Esophagus muscularis mucosa (tissue), 4 donors: ENCODE data around the gene GRAMD4. TPM values are rescaled to one million over a fixed set of nuclear protein-coding genes. Genes with fewer than 3 reads are reported as not detected.

Source experiments
- DNase-seq: peaks from one replicate; pipeline ENCODE4 v3.0.0-alpha.2; 2017; ENCODE audit errors: extremely low spot score
- H3K27ac ChIP-seq, 4 donors: fragments of 200-600 bp; sonication (generic); replicated peaks in 1 of 4; 1 replicate in 3 of 4; 2 replicates in 1 of 4; pipeline ENCODE4 v1.5.1; 2016 to 2019; ENCODE audit warnings: mild to moderate bottlenecking in 1 of 4
- H3K27me3 ChIP-seq, 4 donors: fragments of 200-600 bp; sonication (generic); one replicate each; pipeline versions ENCODE4 v1.5.1 to v1.6.0; 2016 to 2019
- H3K36me3 ChIP-seq, 4 donors: fragments of 200-600 bp; sonication (generic); one replicate each; pipeline ENCODE4 v1.5.1; 2016 to 2019
- H3K4me1 ChIP-seq, 4 donors: fragments of 200-600 bp; sonication (generic); one replicate each; pipeline ENCODE4 v1.5.1; 2016 to 2019
- H3K4me3 ChIP-seq, 4 donors: fragments of 200-600 bp; sonication (generic); 1 replicate in 2 of 4; 2 replicates in 2 of 4; pipeline ENCODE4 v1.5.1; 2016 to 2019; ENCODE audit warnings: mild to moderate bottlenecking in 4 of 4, moderate library complexity in 1 of 4
- H3K9me3 ChIP-seq, 4 donors: fragments of 200-600 bp; sonication (generic); 1 replicate in 3 of 4; 2 replicates in 1 of 4; pipeline ENCODE4 v1.5.1; 2016 to 2019
- EP300 ChIP-seq: sonication (generic); formaldehyde crosslinking; IDR thresholded peaks from one replicate; pipeline ENCODE4 v1.6.1; 2017; ENCODE audit warnings: antibody characterized with exemption
- POLR2A ChIP-seq: fragments of 450-650 bp; IDR thresholded peaks from one replicate; pipeline ENCODE4 v1.6.1; 2017; ENCODE audit warnings: antibody characterized with exemption, moderate library complexity, mild to moderate bottlenecking, low read depth
- POLR2AphosphoS5 ChIP-seq, 2 donors: sonication (generic); formaldehyde crosslinking; IDR thresholded peaks; one replicate each; pipeline ENCODE4 v1.6.1; 2017; ENCODE audit warnings: antibody characterized with exemption in 2 of 2
- WGBS: methylation state at CpG from one replicate; pipeline ENCODE4 v1.1.5; 2018; 5-methylcytosine and 5-hydroxymethylcytosine counted together
- intact Hi-C: fragments of 100-400 bp; cut with DNase I; formaldehyde crosslinking; loops from one replicate; pipeline ENCODE4 v1.15.1; 2023
- total RNA-seq, 4 donors: library from RNA; depleted of rRNA; stranded (reverse); fragments of >200 nt; gene quantifications; one replicate each; pipeline versions ENCODE4 v1.1.0 to v1.2.1, GENCODE V29; 2016
- TF ChIP-seq, protein P1 (sequence below), 3 experiments: fragments of 200-600 bp in 2 of 3; fragments of 450-650 bp in 1 of 3; sonication (generic) in 2 of 3; IDR thresholded peaks; one replicate each; pipeline ENCODE4 v1.5.1; 2017 to 2019; ENCODE audit warnings: antibody characterized with exemption in 3 of 3, mild to moderate bottlenecking in 2 of 3, moderate library complexity in 1 of 3

The GRAMD4 gene
- total RNA-seq, 4 donors from 2014 or later: 20.0 to 126 (median 63.8) TPM

DNA sequence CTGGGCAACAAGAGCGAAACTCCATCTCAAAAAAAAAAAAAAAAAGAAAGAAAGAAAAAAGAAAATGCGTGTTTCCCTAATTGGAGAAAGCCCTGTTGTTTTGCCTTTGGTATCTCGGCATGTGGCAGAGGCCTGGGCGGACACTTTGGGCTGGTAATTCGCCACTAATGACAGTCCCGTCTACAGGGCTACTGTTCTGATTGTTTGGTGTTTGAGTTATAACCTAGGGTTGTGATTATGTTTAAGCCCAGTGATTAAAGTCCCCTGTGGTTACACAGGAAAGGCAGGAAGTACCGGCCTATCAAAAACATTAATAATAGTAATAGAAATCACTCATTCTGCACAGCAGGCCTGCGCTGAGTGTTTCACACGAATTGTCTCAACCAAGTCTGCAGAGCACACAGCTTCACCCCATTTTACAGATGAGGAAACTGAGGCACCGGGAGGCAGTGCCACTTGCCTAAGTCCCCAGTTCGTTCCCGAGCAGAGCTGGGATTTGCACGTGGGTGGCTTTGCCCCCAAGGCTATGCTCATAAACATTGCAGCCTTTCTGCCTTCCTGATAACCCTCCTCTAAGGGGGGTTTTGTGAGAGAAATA is 39.1 kb upstream of the GRAMD4 start:
- no peaks in the 10 kb centered on the region for H3K9me3 ChIP-seq
- H3K36me3 ChIP-seq: no peaks in the 10 kb centered on the region
- 80% methylated on average over 13 of the region's 13 CpGs for WGBS
- H3K27me3 ChIP-seq: no peaks in the 10 kb centered on the region
- no peak overlapping the region for H3K27ac ChIP-seq
- no peak for DNase-seq
- intact Hi-C loops: no loop called here
- H3K4me1 ChIP-seq: peaks cover 61 to 76% (median 70%) of the 10 kb centered on the region in 4 donors
- no peak overlapping the region for H3K4me3 ChIP-seq
- TF ChIP-seq, protein P1, sequence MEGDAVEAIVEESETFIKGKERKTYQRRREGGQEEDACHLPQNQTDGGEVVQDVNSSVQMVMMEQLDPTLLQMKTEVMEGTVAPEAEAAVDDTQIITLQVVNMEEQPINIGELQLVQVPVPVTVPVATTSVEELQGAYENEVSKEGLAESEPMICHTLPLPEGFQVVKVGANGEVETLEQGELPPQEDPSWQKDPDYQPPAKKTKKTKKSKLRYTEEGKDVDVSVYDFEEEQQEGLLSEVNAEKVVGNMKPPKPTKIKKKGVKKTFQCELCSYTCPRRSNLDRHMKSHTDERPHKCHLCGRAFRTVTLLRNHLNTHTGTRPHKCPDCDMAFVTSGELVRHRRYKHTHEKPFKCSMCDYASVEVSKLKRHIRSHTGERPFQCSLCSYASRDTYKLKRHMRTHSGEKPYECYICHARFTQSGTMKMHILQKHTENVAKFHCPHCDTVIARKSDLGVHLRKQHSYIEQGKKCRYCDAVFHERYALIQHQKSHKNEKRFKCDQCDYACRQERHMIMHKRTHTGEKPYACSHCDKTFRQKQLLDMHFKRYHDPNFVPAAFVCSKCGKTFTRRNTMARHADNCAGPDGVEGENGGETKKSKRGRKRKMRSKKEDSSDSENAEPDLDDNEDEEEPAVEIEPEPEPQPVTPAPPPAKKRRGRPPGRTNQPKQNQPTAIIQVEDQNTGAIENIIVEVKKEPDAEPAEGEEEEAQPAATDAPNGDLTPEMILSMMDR (IDR thresholded peaks at IDR 0.05): no peak
- TF ChIP-seq EP300 (no peak), POLR2AphosphoS5 (IDR thresholded peaks at IDR 0.05) (no peak), POLR2A (no peak)

DNA sequence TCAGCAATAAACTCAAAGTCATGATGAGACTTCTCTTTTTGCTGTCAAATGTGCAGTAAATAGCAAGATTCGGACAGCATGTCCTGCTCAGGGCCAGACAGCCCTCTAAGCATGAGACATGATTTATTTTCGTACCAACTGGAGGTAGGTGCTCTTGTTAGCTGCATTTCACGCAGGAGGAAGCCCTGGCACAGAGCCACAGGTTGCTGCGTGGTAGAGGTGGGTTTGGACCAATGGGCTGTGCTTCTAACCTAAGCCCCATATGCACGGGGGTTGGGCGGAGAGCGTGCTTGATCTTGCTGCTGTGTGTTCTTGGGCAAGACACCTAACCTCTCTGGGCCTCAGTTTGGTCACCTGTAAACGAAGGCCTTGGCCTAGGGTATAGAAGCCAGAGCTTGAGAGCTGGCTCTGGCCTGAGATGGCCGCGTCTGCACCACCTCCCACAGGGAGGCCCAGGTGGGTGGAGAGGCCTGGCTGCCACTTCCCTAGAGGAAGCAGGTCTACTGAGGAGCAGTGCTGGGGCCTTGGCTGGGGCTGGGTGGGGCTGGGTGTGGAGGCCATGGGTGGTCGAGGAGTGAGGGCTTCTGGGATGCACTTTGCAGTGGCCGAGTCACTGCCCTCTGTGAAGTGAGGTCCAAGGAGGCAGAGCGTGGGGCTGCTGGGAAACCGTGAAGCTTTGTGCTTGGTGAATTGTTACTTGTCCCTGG is 38.5 kb upstream of the GRAMD4 start:
- no peaks in the 10 kb centered on the region for H3K9me3 ChIP-seq
- DNase-seq: no peak
- WGBS: 86% methylated on average over 11 of the region's 14 CpGs
- no peaks in the 10 kb centered on the region for H3K36me3 ChIP-seq
- peaks cover 61 to 78% (median 71%) of the 10 kb centered on the region in 4 donors for H3K4me1 ChIP-seq
- no peak for TF ChIP-seq POLR2AphosphoS5 (IDR thresholded peaks at IDR 0.05)
- TF ChIP-seq EP300: no peak
- TF ChIP-seq, protein P1 (IDR thresholded peaks at IDR 0.05): no peak
- no peak for TF ChIP-seq POLR2A
- no peak overlapping the region for H3K4me3 ChIP-seq
- intact Hi-C loops: no loop called here
- H3K27me3 ChIP-seq: no peaks in the 10 kb centered on the region
- no peak overlapping the region for H3K27ac ChIP-seq

DNA sequence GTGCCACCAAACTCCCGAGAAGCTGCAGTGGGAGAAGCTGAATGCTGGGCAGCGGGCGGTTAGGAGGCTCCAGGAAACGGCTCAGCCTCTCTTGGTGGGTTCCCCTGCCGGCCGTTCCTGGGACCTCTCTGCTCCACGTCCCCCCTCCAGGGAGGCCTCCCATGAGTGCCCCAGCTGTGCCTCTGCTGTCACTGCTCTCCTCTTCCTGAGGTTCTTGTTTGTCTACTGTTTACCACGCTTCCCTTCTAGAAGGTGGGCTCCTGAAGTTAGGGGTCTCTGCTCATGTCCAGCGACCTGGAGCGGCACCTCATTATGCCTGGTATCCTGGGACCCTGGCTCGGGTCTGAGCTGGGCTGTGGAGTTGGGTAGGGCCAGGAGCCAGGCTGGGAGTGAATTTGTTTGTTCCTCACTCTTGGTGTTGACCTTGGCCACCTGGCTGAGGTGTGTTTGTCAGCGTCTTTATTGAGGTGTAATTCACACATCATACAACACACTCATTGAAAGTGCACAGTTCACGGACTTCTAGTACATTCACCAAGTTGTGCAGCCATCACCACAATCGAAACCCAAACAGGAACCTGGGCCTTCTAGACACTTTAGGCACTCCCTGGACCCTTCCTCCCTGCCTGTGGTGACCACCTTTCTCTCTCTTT is 37.8 kb upstream of the GRAMD4 start:
- no peaks in the 10 kb centered on the region for H3K27me3 ChIP-seq
- intact Hi-C loops: no loop called here
- no peaks in the 10 kb centered on the region for H3K9me3 ChIP-seq
- H3K27ac ChIP-seq: no peak overlapping the region
- TF ChIP-seq POLR2AphosphoS5 (IDR thresholded peaks at IDR 0.05): no peak
- TF ChIP-seq EP300: no peak
- TF ChIP-seq POLR2A: no peak
- TF ChIP-seq, protein P1 (IDR thresholded peaks at IDR 0.05): no peak
- H3K36me3 ChIP-seq: no peaks in the 10 kb centered on the region
- H3K4me1 ChIP-seq: peaks cover 67 to 85% (median 78%) of the 10 kb centered on the region in 4 donors
- no peak overlapping the region for H3K4me3 ChIP-seq
- DNase-seq: no peak
- WGBS: 91% methylated on average over 14 of the region's 14 CpGs

DNA sequence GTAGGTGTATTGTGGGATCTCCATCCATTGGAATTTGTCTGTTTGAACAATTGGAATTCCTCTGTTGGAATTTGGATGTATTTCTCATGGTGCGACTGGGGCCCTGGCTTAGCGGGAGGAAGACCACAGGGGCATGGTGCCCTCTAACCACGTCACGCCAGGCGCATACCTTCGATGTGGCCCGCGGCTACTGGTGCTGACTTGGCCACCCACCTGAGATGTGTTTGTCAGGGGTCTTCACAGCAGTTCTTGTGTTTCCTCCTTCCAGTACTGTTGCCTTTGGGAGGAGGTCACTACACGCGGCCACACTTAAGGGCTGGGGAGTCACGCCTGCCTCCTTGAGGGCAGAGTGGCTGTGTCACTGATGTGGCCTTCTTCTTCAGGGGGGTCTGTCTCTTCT is 36.6 kb upstream of the GRAMD4 start:
- intact Hi-C loops: no loop called here
- DNase-seq: no peak
- Histone ChIP-seq H3K27ac (no peak overlapping the region), H3K4me3 (no peak overlapping the region), H3K4me1 (peaks cover 67 to 85% (median 79%) of the 10 kb centered on the region in 4 donors), H3K36me3 (no peaks in the 10 kb centered on the region), H3K9me3 (no peaks in the 10 kb centered on the region), H3K27me3 (no peaks in the 10 kb centered on the region)
- TF ChIP-seq POLR2AphosphoS5 (IDR thresholded peaks at IDR 0.05) (no peak), POLR2A (no peak), EP300 (no peak)
- TF ChIP-seq, protein P1 (IDR thresholded peaks at IDR 0.05): no peak
- 95% methylated on average over 11 of the region's 11 CpGs for WGBS
